Ishikawa (cell line): ENCODE data around the gene MAGI2.

Experiments
- CREB1 ChIP-seq: IDR thresholded peaks from 2 replicates; pipeline ENCODE4 v1.6.1; 2012; ENCODE audit warnings: low read depth
- EP300 ChIP-seq: IDR thresholded peaks from 2 replicates; pipeline ENCODE4 v1.6.1; 2012; ENCODE audit warnings: borderline replicate concordance
- FOXM1 ChIP-seq: IDR thresholded peaks from 2 replicates; pipeline ENCODE4 v1.6.1; 2012; ENCODE audit warnings: low read depth, borderline replicate concordance
- TF ChIP-seq, protein P1 (sequence below): IDR thresholded peaks from 2 replicates; pipeline ENCODE4 v1.6.1; 2012

DNA sequence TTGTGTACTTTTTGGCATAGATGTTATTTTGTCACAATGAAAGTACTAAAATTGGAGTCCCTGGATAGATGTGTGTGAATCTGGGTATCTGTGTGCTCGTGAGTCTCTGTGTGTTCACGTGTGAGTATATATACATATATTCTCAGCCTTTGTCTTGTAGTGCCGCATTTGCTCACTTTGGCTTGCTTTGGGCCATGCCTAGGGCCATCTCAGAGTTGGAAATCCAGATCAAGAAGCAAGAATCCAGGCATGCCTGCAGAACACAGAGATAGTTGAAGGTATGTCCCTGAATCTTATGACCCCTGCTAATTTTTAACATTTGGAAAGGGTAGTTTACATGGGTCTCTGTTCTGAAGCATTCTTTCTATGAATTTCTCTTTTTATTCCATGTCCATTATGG, 1446.2 kb downstream of the MAGI2 start:
- no peak for TF ChIP-seq CREB1
- no peak for TF ChIP-seq EP300
- TF ChIP-seq, protein P1, sequence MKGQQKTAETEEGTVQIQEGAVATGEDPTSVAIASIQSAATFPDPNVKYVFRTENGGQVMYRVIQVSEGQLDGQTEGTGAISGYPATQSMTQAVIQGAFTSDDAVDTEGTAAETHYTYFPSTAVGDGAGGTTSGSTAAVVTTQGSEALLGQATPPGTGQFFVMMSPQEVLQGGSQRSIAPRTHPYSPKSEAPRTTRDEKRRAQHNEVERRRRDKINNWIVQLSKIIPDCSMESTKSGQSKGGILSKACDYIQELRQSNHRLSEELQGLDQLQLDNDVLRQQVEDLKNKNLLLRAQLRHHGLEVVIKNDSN = no peak
- no peak for TF ChIP-seq FOXM1
